ENCODE results near the gene GPR158.

GRCh38 chr10:25308278-25308677, 133.5 kb downstream of the GPR158 start:
- TF ChIP-seq SPI1 (IDR thresholded peaks at IDR 0.05; ENCODE audit: low read depth, low read length) = no peak
- TF ChIP-seq TAF1 (IDR thresholded peaks at IDR 0.05; ENCODE audit: low read depth, low read length) = no peak
